SK-N-SH treated with all-trans-retinoic acid at 6 μM for 48 hours (cell line): ENCODE results near the gene SEC14L1.
"Not testable (repeated sequence)": the region's sequence is repeated elsewhere in the genome, so short reads cannot be mapped to it uniquely, and the experiment has no call there.

Source experiments
- ATAC-seq: fragments of 200-7000 bp; cut with Tn5 transposase; 3 replicates; pipeline ENCODE4 v1.9.1; 2020; ENCODE audit warnings: mild to moderate bottlenecking, moderate library complexity
- ARNTL ChIP-seq: fragments of 450-650 bp; formaldehyde crosslinking; IDR thresholded peaks from 2 replicates; pipeline ENCODE4 v1.5.0; 2020; ENCODE audit warnings: low read depth, mild to moderate bottlenecking, moderate library complexity, borderline replicate concordance
- CREB5 ChIP-seq: fragments of 250-450 bp; sonication (Bioruptor Pico); IDR thresholded peaks from 2 replicates; pipeline ENCODE4 v1.5.1; 2020; ENCODE audit warnings: low read depth, mild to moderate bottlenecking, moderate library complexity
- CSRNP3 ChIP-seq: fragments of 250-450 bp; sonication (Bioruptor Pico); IDR thresholded peaks from 2 replicates; pipeline ENCODE4 v1.5.1; 2021; ENCODE audit warnings: mild to moderate bottlenecking, moderate library complexity
- ESRRG ChIP-seq: fragments of 250-450 bp; sonication (Bioruptor Pico); IDR thresholded peaks from 2 replicates; pipeline ENCODE4 v1.6.1; 2021; ENCODE audit warnings: mild to moderate bottlenecking
- ISL1 ChIP-seq: fragments of 250-450 bp; sonication (Bioruptor Pico); IDR thresholded peaks from 2 replicates; pipeline ENCODE4 v2.1.2; 2022; ENCODE audit warnings: mild to moderate bottlenecking, moderate library complexity
- OSR1 ChIP-seq: fragments of 250-450 bp; sonication (Bioruptor Pico); IDR thresholded peaks from 2 replicates; pipeline ENCODE4 v1.8.0; 2022; ENCODE audit warnings: moderate library complexity, mild to moderate bottlenecking, inconsistent platforms
- PATZ1 ChIP-seq: fragments of 250-450 bp; sonication (Bioruptor Pico); IDR thresholded peaks from 2 replicates; pipeline ENCODE4 v1.8.0; 2020; ENCODE audit warnings: mild to moderate bottlenecking, moderate library complexity, borderline replicate concordance
- POU6F1 ChIP-seq: fragments of 250-450 bp; sonication (Bioruptor Pico); IDR thresholded peaks from 2 replicates; pipeline ENCODE4 v1.8.0; 2021; ENCODE audit warnings: low read depth, mild to moderate bottlenecking, moderate library complexity, borderline replicate concordance
- PPARA ChIP-seq: fragments of 250-450 bp; sonication (Bioruptor Pico); IDR thresholded peaks from 2 replicates; pipeline ENCODE4 v1.5.0; 2020; ENCODE audit warnings: mild to moderate bottlenecking, borderline replicate concordance
- RARB ChIP-seq: fragments of 250-450 bp; sonication (Bioruptor Pico); IDR thresholded peaks from 2 replicates; pipeline ENCODE4 v1.8.0; 2021; ENCODE audit warnings: mild to moderate bottlenecking, moderate library complexity
- SNAI2 ChIP-seq: fragments of 250-450 bp; sonication (Bioruptor Pico); IDR thresholded peaks from 2 replicates; pipeline ENCODE4 v1.5.0; 2020; ENCODE audit warnings: mild to moderate bottlenecking, moderate library complexity
- TCF4 ChIP-seq: fragments of 250-450 bp; sonication (Bioruptor Pico); IDR thresholded peaks from 2 replicates; pipeline ENCODE4 v1.8.0; 2021; ENCODE audit warnings: mild to moderate bottlenecking, moderate library complexity, borderline replicate concordance
- TOX ChIP-seq: fragments of 250-450 bp; sonication (Bioruptor Pico); IDR thresholded peaks from 2 replicates; pipeline ENCODE4 v1.8.0; 2021; ENCODE audit warnings: mild to moderate bottlenecking, moderate library complexity, borderline replicate concordance
- TSHZ2 ChIP-seq: fragments of 250-450 bp; sonication (Bioruptor Pico); IDR thresholded peaks from 2 replicates; pipeline ENCODE4 v1.5.0; 2020; ENCODE audit warnings: mild to moderate bottlenecking, moderate library complexity
- ZC3H10 ChIP-seq: fragments of 250-450 bp; sonication (Bioruptor Pico); IDR thresholded peaks from 2 replicates; pipeline ENCODE4 v1.5.1; 2021; ENCODE audit warnings: mild to moderate bottlenecking, moderate library complexity
- ZFP3 ChIP-seq: fragments of 250-450 bp; sonication (Bioruptor Pico); IDR thresholded peaks from 2 replicates; pipeline ENCODE4 v1.5.0; 2020; ENCODE audit warnings: mild to moderate bottlenecking, moderate library complexity
- ZFP30 ChIP-seq: fragments of 450-650 bp; formaldehyde crosslinking; IDR thresholded peaks from 2 replicates; pipeline ENCODE4 v1.5.0; 2022; ENCODE audit warnings: mild to moderate bottlenecking, moderate library complexity
- ZNF565 ChIP-seq: fragments of 450-650 bp; formaldehyde crosslinking; conservative IDR thresholded peaks from 2 replicates; pipeline ENCODE4 v1.5.0; 2020; ENCODE audit warnings: low read depth, mild to moderate bottlenecking, moderate library complexity
- ZNF70 ChIP-seq: fragments of 450-650 bp; formaldehyde crosslinking; IDR thresholded peaks from 2 replicates; pipeline ENCODE4 v1.5.0; 2020; ENCODE audit warnings: mild to moderate bottlenecking, moderate library complexity
- ZNF8 ChIP-seq: fragments of 450-650 bp; formaldehyde crosslinking; IDR thresholded peaks from 2 replicates; pipeline ENCODE4 v1.5.0; 2020; ENCODE audit warnings: mild to moderate bottlenecking, moderate library complexity

Gene SEC14L1

GRCh38 chr17:77098884-77099545, 41.8 kb upstream of the SEC14L1 start:
- TF ChIP-seq ZFP3 (CRISPR knock-in tag) (peak; percentile 94), ISL1 (peak; percentile 46), TCF4 (CRISPR knock-in tag) (no peak)
- peak; percentile 41; the same call in 2 of the 3 replicates for ATAC-seq

GRCh38 chr17:77099997-77100396, 40.8 kb upstream of the SEC14L1 start:
- TF ChIP-seq SNAI2 (CRISPR knock-in tag), result no peak
- no peak for TF ChIP-seq POU6F1
- TF ChIP-seq OSR1 (CRISPR knock-in tag), result no peak
- TF ChIP-seq ZNF70 (CRISPR knock-in tag), result no peak
- TF ChIP-seq ZNF565 (CRISPR knock-in tag), result no peak
- TF ChIP-seq RARB (CRISPR knock-in tag), result no peak
- no peak for TF ChIP-seq PPARA (CRISPR knock-in tag)
- ATAC-seq, result no peak

- TF ChIP-seq ZNF565 (CRISPR knock-in tag), result no peak
- TF ChIP-seq CREB5 (CRISPR knock-in tag), result no peak
- TF ChIP-seq ESRRG (CRISPR knock-in tag), result no peak
- TF ChIP-seq CSRNP3 (CRISPR knock-in tag), result no peak
- no peak for TF ChIP-seq ZNF8 (CRISPR knock-in tag)
- TF ChIP-seq PATZ1 (CRISPR knock-in tag), result no peak
- TF ChIP-seq ARNTL, result no peak
- no peak for TF ChIP-seq ZFP30
- no peak for TF ChIP-seq ZC3H10 (CRISPR knock-in tag)
- TF ChIP-seq SNAI2 (CRISPR knock-in tag), result no peak
- no peak for TF ChIP-seq TCF4 (CRISPR knock-in tag)
- no peak for TF ChIP-seq ZFP3 (CRISPR knock-in tag)
- TF ChIP-seq ZNF70 (CRISPR knock-in tag), result no peak
- no peak for TF ChIP-seq ISL1
- TF ChIP-seq TSHZ2 (CRISPR knock-in tag), result no peak
- no peak for TF ChIP-seq TOX (CRISPR knock-in tag)
- TF ChIP-seq PPARA (CRISPR knock-in tag), result no peak
- no peak for ATAC-seq
Observed at GRCh38 chr17:77101521-77102410, 39.0 kb upstream of the SEC14L1 start.

- not testable (repeated sequence) for ATAC-seq
Observed at GRCh38 chr17:77102411-77103134, 38.2 kb upstream of the SEC14L1 start.
